Tibial nerve (tissue), 4 donors: ENCODE measurements around the gene ANKRD42.

ENCODE experiments used
- EP300 ChIP-seq, 2 donors: sonication (generic); formaldehyde crosslinking; IDR thresholded peaks; one replicate each; pipeline ENCODE4 v1.6.1; 2017; ENCODE audit warnings: antibody characterized with exemption in 2 of 2, mild to moderate bottlenecking in 1 of 2
- POLR2A ChIP-seq, 2 donors: fragments of 450-650 bp; IDR thresholded peaks; one replicate each; pipeline ENCODE4 v1.6.1; 2017; ENCODE audit warnings: antibody characterized with exemption in 2 of 2, mild to moderate bottlenecking in 2 of 2, moderate library complexity in 2 of 2
- TF ChIP-seq, protein P1 (sequence below), 5 experiments: fragments of 200-600 bp in 3 of 5; fragments of 450-650 bp in 2 of 5; sonication (generic) in 3 of 5; IDR thresholded peaks; one replicate each; pipeline ENCODE4 v1.5.1; 2016 to 2019; ENCODE audit warnings: antibody characterized with exemption in 5 of 5, mild to moderate bottlenecking in 3 of 5, moderate library complexity in 2 of 5

DNA sequence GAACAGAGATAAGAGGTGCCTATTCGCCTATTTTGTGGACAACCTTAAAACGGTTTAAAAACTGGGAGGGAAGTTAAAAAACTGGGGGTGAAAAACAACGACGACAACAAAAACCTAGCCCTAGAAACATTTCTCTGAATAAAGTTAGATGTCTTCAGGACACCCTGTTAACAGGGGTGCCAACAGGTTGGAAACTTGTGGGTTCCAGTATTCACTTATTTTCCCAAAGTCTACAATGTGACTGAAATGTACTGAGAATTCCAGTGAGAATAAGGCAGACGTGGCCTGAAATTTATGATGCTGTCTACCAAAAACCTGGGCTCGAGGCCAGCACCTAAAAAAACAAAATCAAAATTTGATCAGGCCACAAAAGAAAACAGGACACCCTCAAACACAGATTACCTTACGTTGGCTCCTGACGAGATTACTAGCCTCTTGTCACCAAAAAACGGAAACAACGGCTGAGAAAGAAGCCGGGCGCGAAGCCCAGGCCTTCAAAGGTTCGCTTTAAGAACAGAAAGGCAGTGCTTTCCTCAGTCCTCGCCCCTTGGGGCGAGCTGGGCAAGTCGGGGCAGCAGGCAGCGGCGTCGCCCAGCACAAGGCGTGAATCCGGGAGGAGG is 91.7 kb downstream of the ANKRD42 start:
- TF ChIP-seq, protein P1, sequence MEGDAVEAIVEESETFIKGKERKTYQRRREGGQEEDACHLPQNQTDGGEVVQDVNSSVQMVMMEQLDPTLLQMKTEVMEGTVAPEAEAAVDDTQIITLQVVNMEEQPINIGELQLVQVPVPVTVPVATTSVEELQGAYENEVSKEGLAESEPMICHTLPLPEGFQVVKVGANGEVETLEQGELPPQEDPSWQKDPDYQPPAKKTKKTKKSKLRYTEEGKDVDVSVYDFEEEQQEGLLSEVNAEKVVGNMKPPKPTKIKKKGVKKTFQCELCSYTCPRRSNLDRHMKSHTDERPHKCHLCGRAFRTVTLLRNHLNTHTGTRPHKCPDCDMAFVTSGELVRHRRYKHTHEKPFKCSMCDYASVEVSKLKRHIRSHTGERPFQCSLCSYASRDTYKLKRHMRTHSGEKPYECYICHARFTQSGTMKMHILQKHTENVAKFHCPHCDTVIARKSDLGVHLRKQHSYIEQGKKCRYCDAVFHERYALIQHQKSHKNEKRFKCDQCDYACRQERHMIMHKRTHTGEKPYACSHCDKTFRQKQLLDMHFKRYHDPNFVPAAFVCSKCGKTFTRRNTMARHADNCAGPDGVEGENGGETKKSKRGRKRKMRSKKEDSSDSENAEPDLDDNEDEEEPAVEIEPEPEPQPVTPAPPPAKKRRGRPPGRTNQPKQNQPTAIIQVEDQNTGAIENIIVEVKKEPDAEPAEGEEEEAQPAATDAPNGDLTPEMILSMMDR (IDR thresholded peaks at IDR 0.05), result no peak
- TF ChIP-seq POLR2A (IDR thresholded peaks at IDR 0.05) (no peak), EP300 (IDR thresholded peaks at IDR 0.05) (no peak)
